NT2/D1 (cell line): ENCODE results near the gene MKNK1.

Experiments
- SUZ12 ChIP-seq: IDR thresholded peaks from 2 replicates; pipeline ENCODE4 v1.6.1; 2011; ENCODE audit not compliant: insufficient read length, insufficient read depth; ENCODE audit errors: extremely low read depth
- YY1 ChIP-seq: IDR thresholded peaks from 2 replicates; pipeline ENCODE4 v1.6.1; 2011; ENCODE audit not compliant: insufficient read length, insufficient read depth
- ZNF274 ChIP-seq: IDR thresholded peaks from 2 replicates; pipeline ENCODE4 v1.6.1; 2011; ENCODE audit warnings: mild to moderate bottlenecking, low read depth, low read length

- TF ChIP-seq ZNF274, result no peak
- no peak for TF ChIP-seq SUZ12
- TF ChIP-seq YY1, result no peak
Measured at GRCh38 chr1:46643368-46643775, 39.3 kb upstream of the MKNK1 start.
